Smooth muscle cell (in vitro differentiated cells): Measurements from ENCODE around the gene APBA2. TPM values are rescaled to one million over a fixed set of nuclear protein-coding genes. Genes with fewer than 3 reads are reported as not detected.
A peak's percentile ranks its signal among the peaks of the same experiment; 100 is the strongest.
"Not testable (repeated sequence)": the region's sequence is repeated elsewhere in the genome, so short reads cannot be mapped to it uniquely, and the experiment has no call there.

Experiments used
- DNase-seq: peaks from one replicate; lab custom pipeline; 2025; ENCODE audit not compliant: unreplicated experiment; lab: John Stamatoyannopoulos, UW
- H2AFZ ChIP-seq: fragments of 200-600 bp; sonication (generic); 2 replicates; pipeline ENCODE4 v1.6.0; 2016; ENCODE audit warnings: antibody characterized with exemption, low read depth, mild to moderate bottlenecking
- H3F3A ChIP-seq: fragments of 200-600 bp; sonication (generic); 2 replicates; pipeline ENCODE4 v1.6.0; 2017; ENCODE audit warnings: antibody characterized with exemption, low read depth
- H3K27ac ChIP-seq: fragments of 200-600 bp; sonication (generic); 2 replicates; pipeline ENCODE4 v1.5.1; 2016; ENCODE audit warnings: low read depth, mild to moderate bottlenecking
- H3K27me3 ChIP-seq: fragments of 200-600 bp; sonication (generic); 2 replicates; pipeline ENCODE4 v1.6.1; 2016; ENCODE audit warnings: low read depth, mild to moderate bottlenecking
- H3K36me3 ChIP-seq: fragments of 200-600 bp; sonication (generic); 2 replicates; pipeline ENCODE4 v1.5.1; 2016; ENCODE audit warnings: low read depth
- H3K4me1 ChIP-seq: fragments of 200-600 bp; sonication (generic); 2 replicates; pipeline ENCODE4 v1.5.1; 2016; ENCODE audit warnings: low read depth
- H3K4me2 ChIP-seq: fragments of 200-600 bp; sonication (generic); 2 replicates; pipeline ENCODE4 v1.6.0; 2016; ENCODE audit warnings: mild to moderate bottlenecking
- H3K4me3 ChIP-seq: fragments of 200-600 bp; sonication (generic); 2 replicates; pipeline ENCODE4 v1.5.1; 2016; ENCODE audit warnings: mild to moderate bottlenecking
- H3K79me2 ChIP-seq: fragments of 200-600 bp; sonication (generic); 2 replicates; pipeline ENCODE4 v1.6.0; 2016; ENCODE audit warnings: low read depth, mild to moderate bottlenecking
- H3K9ac ChIP-seq: fragments of 200-600 bp; sonication (generic); 2 replicates; pipeline ENCODE4 v1.6.0; 2016; ENCODE audit warnings: low read depth
- H3K9me3 ChIP-seq: fragments of 200-600 bp; sonication (generic); replicated peaks from 2 replicates; pipeline ENCODE4 v1.5.1; 2016; ENCODE audit warnings: low read depth
- H4K20me1 ChIP-seq: fragments of 200-600 bp; sonication (generic); 2 replicates; pipeline ENCODE4 v1.6.0; 2016; ENCODE audit warnings: low read depth
- CTCF ChIP-seq: fragments of 200-600 bp; sonication (generic); IDR thresholded peaks from 2 replicates; pipeline ENCODE4 v1.5.1; 2017; ENCODE audit warnings: borderline replicate concordance, mild to moderate bottlenecking, antibody characterized with exemption; ENCODE audit not compliant: insufficient read depth, poor library complexity, severe bottlenecking
- WGBS: methylation state at CpG from one replicate; pipeline ENCODE4 v1.1.7; 2016; ENCODE audit warnings: low lambda C conversion rate; 5-methylcytosine and 5-hydroxymethylcytosine counted together
- polyA plus RNA-seq: library from polyadenylated mRNA; unstranded; fragments of >200 nt; fragmentation: Nextera tagmentation; extraction: Ambion mirVana; gene quantifications from 2 replicates; pipeline ENCODE4 v1.2.1, GENCODE V29; 2016
- total RNA-seq: library from RNA; depleted of rRNA; stranded (reverse); fragments of >200 nt; gene quantifications from 2 replicates; pipeline ENCODE4 v1.2.3, GENCODE V29; 2014

APBA2 gene
- total and polyA plus RNA-seq, 2 experiments from 2014 or later = 10.2 to 14.9 TPM

- H3K4me3 ChIP-seq = no peak overlapping the region
- no peaks in the 10 kb centered on the region for H3K79me2 ChIP-seq
- H3K27me3 ChIP-seq = no peaks in the 10 kb centered on the region
- H2AFZ ChIP-seq = no peak overlapping the region
- peaks cover 8% of the 10 kb centered on the region for H3K4me1 ChIP-seq
- DNase-seq = no peak
- H3K9ac ChIP-seq = no peak overlapping the region
- H3F3A ChIP-seq = no peaks in the 10 kb centered on the region
- H3K9me3 ChIP-seq = no peaks in the 10 kb centered on the region
- 94% methylated on average over 10 of the region's 10 CpGs for whole genome bisulfite sequencing
- no peaks in the 10 kb centered on the region for H3K36me3 ChIP-seq
- H3K27ac ChIP-seq = no peak overlapping the region
- H4K20me1 ChIP-seq = no peaks in the 10 kb centered on the region
- TF ChIP-seq CTCF = no peak
- no peak overlapping the region for H3K4me2 ChIP-seq
These were observed 213.5 kb downstream of the APBA2 start for GRCh38 chr15:29099131-29099880.

- H3K4me2 ChIP-seq = no peak overlapping the region
- TF ChIP-seq CTCF = no peak
- H2AFZ ChIP-seq = no peak overlapping the region
- H3K4me3 ChIP-seq = no peak overlapping the region
- H3K36me3 ChIP-seq = no peaks in the 10 kb centered on the region
- H3K4me1 ChIP-seq = peaks cover 8% of the 10 kb centered on the region
- WGBS = 85% methylated on average over 7 of the region's 7 CpGs
- no peaks in the 10 kb centered on the region for H3F3A ChIP-seq
- no peaks in the 10 kb centered on the region for H3K79me2 ChIP-seq
- no peaks in the 10 kb centered on the region for H3K27me3 ChIP-seq
- H3K27ac ChIP-seq = no peak overlapping the region
- no peaks in the 10 kb centered on the region for H3K9me3 ChIP-seq
- no peak for DNase-seq
- no peak overlapping the region for H3K9ac ChIP-seq
- H4K20me1 ChIP-seq = no peaks in the 10 kb centered on the region
These were observed 214.8 kb downstream of the APBA2 start for GRCh38 chr15:29100486-29101000.

- H3K79me2 ChIP-seq = no peaks in the 10 kb centered on the region
- no peaks in the 10 kb centered on the region for H4K20me1 ChIP-seq
- no peak overlapping the region for H3K4me2 ChIP-seq
- no peaks in the 10 kb centered on the region for H3F3A ChIP-seq
- H3K9ac ChIP-seq = no peak overlapping the region
- WGBS = 93% methylated on average over 16 of the region's 16 CpGs
- no peak overlapping the region for H2AFZ ChIP-seq
- DNase-seq = no peak
- H3K36me3 ChIP-seq = no peaks in the 10 kb centered on the region
- H3K4me3 ChIP-seq = no peak overlapping the region
- H3K9me3 ChIP-seq = no peaks in the 10 kb centered on the region
- H3K27me3 ChIP-seq = no peaks in the 10 kb centered on the region
- H3K4me1 ChIP-seq = peaks cover 8% of the 10 kb centered on the region
- TF ChIP-seq CTCF = no peak
- no peak overlapping the region for H3K27ac ChIP-seq
These were observed 215.7 kb downstream of the APBA2 start for GRCh38 chr15:29101491-29101890.

- not testable (repeated sequence) for H3K27me3 ChIP-seq, H3K9me3 ChIP-seq, H3K4me2 ChIP-seq, H2AFZ ChIP-seq, DNase-seq, H3F3A ChIP-seq, H3K4me3 ChIP-seq, H3K4me1 ChIP-seq, H3K9ac ChIP-seq, H4K20me1 ChIP-seq, H3K36me3 ChIP-seq, H3K79me2 ChIP-seq, H3K27ac ChIP-seq
- TF ChIP-seq CTCF = peak; percentile 87
- 83% methylated on average over 10 of the region's 10 CpGs for WGBS
These were observed 216.5 kb downstream of the APBA2 start for GRCh38 chr15:29102173-29102794.
